ENCODE results near the gene QKI. TPM values are rescaled to one million over a fixed set of nuclear protein-coding genes. Genes with fewer than 3 reads are reported as not detected.

The QKI gene
- total RNA-seq, 1 experiment from 2014 or later: 176 TPM

DNA sequence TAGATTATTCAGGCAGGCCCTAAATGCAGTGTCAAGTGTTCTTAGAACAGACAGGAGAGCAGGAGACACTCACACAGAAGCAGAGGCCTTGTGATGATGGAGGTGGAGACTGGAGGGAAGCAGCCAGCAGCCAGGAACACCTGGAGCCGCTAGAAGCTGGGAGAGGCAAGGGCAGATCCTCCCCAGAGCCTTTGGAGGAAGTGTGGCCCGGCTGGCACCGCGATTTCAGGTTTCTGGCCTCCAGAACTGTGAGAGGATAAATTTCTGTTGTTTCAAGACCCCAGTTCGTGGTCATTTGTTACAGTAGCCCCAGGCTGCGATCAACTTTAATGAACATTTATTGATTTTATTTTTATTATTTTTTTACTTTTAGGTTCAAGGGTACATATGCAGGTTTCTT, 203.0 kb downstream of the QKI start:
- Histone ChIP-seq H2BK12ac (ENCODE audit: insufficient read length, low read depth, low read length) (no peak overlapping the region), H4K20me1 (ENCODE audit: control insufficient read depth, insufficient read depth, insufficient read length) (no peaks in the 10 kb centered on the region), H3K23me2 (ENCODE audit: insufficient read length, low read depth, low read length, poor library complexity, severe bottlenecking) (no peaks in the 10 kb centered on the region), H3K9ac (ENCODE audit: extremely low read depth, insufficient read length, low read length) (no peak overlapping the region), H4K8ac (replicated peaks; ENCODE audit: insufficient read length, low read depth, low read length) (no peak overlapping the region), H3K4me2 (ENCODE audit: insufficient read depth, insufficient read length, low read length) (no peak overlapping the region), H3K79me2 (ENCODE audit: insufficient read depth, low read length) (no peaks in the 10 kb centered on the region), H3K9me3 (ENCODE audit: control insufficient read depth, low read depth, low read length) (no peaks in the 10 kb centered on the region), H4K91ac (ENCODE audit: insufficient read length, low read depth, low read length) (no peak overlapping the region), H2BK5ac (ENCODE audit: insufficient read length, low read length) (no peak overlapping the region), H2BK20ac (ENCODE audit: low read depth, low read length, poor library complexity, severe bottlenecking) (no peak overlapping the region), H3K18ac (ENCODE audit: insufficient read length, low read depth, low read length) (no peak overlapping the region), H3K27me3 (ENCODE audit: insufficient read depth, low read length) (no peaks in the 10 kb centered on the region), H3T11ph (ENCODE audit: low read length) (no peak overlapping the region), H3K14ac (ENCODE audit: insufficient read depth, low read length) (no peak overlapping the region), H4K5ac (ENCODE audit: insufficient read length, low read depth, low read length) (no peak overlapping the region), H3K4me1 (ENCODE audit: insufficient read depth, low read length) (no peaks in the 10 kb centered on the region), H2AK5ac (ENCODE audit: insufficient read length, low read length) (no peak overlapping the region), H3K23ac (ENCODE audit: insufficient read length, low read depth, low read length) (no peak overlapping the region), H3K4ac (ENCODE audit: low read depth, low read length) (no peak overlapping the region), H2BK120ac (ENCODE audit: low read depth, low read length, poor library complexity, severe bottlenecking) (no peak overlapping the region), H2BK15ac (ENCODE audit: low read depth, low read length) (no peak overlapping the region), H3K56ac (ENCODE audit: insufficient read length, low read depth, low read length) (no peak overlapping the region), H2AFZ (ENCODE audit: low read length) (no peak overlapping the region), H3K79me1 (ENCODE audit: insufficient read depth, low read depth, low read length, poor library complexity, severe bottlenecking) (no peaks in the 10 kb centered on the region), H3K27ac (ENCODE audit: insufficient read length, low read depth, low read length) (no peak overlapping the region)
- no CpG with 5 or more reads among the region's 6 CpGs for WGBS (ENCODE audit: extremely low coverage, insufficient read length, low lambda C conversion rate)
- Mint-ChIP-seq H3K36me3 (ENCODE audit: insufficient read depth in 1 of 3, low read depth in 3 of 3) (no peaks in the 10 kb centered on the region; a peak in 2 of 7 replicates), H3K9me3 (peaks cover 0 to 4% of the 10 kb centered on the region in 2 experiments; a peak in 2 of 5 replicates), H3K27ac (no peak overlapping the region), H3K4me3 (no peak overlapping the region), H3K4me1 (peaks cover 7 to 8% of the 10 kb centered on the region in 2 experiments), H3K27me3 (ENCODE audit: low read depth) (peaks cover 2% of the 10 kb centered on the region)
- TF ChIP-seq, protein P1, sequence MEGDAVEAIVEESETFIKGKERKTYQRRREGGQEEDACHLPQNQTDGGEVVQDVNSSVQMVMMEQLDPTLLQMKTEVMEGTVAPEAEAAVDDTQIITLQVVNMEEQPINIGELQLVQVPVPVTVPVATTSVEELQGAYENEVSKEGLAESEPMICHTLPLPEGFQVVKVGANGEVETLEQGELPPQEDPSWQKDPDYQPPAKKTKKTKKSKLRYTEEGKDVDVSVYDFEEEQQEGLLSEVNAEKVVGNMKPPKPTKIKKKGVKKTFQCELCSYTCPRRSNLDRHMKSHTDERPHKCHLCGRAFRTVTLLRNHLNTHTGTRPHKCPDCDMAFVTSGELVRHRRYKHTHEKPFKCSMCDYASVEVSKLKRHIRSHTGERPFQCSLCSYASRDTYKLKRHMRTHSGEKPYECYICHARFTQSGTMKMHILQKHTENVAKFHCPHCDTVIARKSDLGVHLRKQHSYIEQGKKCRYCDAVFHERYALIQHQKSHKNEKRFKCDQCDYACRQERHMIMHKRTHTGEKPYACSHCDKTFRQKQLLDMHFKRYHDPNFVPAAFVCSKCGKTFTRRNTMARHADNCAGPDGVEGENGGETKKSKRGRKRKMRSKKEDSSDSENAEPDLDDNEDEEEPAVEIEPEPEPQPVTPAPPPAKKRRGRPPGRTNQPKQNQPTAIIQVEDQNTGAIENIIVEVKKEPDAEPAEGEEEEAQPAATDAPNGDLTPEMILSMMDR (conservative IDR thresholded peaks at IDR 0.05): no peak
- DNase-seq: no peak
